GM21825 (cell line): Measurements from ENCODE around the gene EPHB1.

Source experiments
- ATAC-seq: cut with Tn5 transposase; IDR thresholded peaks from one replicate; pipeline ENCODE4 v1.9.1; 2021; ENCODE audit warnings: mild to moderate bottlenecking, moderate library complexity; ENCODE audit not compliant: unreplicated experiment

The EPHB1 gene

GRCh38 chr3:134846911-134847317 is 51.9 kb downstream of the EPHB1 start:
- no peak for ATAC-seq

DNA sequence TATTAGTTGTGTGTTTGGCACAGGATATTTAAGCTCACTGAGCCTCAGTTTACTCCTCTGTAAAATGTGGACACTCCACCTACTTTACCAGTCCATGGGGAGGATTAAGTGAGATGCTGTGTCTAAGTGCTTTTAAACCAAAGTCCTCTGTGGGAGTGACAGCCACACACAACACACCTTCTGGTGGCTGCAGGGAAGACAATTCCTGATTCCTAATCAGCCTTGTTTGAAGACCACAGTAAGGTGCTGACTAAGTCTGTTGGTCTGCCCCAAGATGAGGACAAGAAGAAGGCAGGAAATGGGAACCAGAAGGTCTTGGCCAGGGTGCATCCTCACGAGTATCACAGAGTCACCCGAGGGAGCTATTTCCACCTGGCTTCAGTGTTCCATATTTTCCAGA is 52.3 kb downstream of the EPHB1 start:
- no peak for ATAC-seq

DNA sequence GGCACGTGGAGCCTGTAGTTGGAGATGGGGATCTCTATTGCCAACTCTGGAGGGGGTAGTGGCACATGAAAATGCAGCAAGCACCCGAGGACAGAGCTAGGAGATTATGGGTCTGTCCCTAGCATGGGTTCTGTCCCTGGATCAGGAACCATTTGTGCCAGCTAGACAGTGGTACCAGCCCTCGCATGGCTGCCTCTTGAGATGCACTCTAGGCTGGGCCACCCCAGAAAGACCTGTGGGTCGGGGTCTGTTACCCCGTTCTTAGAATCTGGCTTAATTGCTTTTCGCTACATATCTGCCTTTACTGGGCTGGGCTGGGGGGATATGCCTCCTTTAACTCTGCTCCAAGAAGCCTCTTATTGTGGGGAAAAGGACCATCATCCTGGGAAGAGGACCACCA is 54.5 kb downstream of the EPHB1 start:
- no peak for ATAC-seq

- no peak for ATAC-seq
Measured at GRCh38 chr3:134850761-134851160, 55.7 kb downstream of the EPHB1 start.

- ATAC-seq = no peak
Measured at GRCh38 chr3:134852132-134852531, 57.1 kb downstream of the EPHB1 start.

GRCh38 chr3:134852893-134853351 is 57.9 kb downstream of the EPHB1 start:
- peak; percentile 94 for ATAC-seq

DNA sequence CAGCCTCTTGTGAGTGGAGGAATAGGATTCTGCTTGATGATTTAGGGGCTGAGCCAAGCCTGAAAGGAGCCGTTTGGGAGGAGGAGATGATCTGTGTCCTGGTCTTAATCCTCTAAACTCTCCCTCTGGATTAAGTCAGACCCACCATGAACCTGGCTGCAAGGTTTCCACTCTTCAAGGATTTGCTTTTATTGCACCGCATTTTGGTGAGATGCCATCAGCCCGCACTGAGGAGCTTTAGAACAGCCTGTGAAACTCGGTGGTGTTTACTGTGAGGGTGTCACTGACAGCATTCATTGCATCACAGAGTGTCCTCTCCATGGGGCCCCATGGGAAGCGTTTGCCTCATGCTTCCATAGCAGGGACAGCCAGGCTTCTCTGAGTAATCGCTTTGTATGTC is 59.2 kb downstream of the EPHB1 start:
- no peak for ATAC-seq

- no peak for ATAC-seq
Measured at GRCh38 chr3:134857356-134857755, 62.3 kb downstream of the EPHB1 start.

DNA sequence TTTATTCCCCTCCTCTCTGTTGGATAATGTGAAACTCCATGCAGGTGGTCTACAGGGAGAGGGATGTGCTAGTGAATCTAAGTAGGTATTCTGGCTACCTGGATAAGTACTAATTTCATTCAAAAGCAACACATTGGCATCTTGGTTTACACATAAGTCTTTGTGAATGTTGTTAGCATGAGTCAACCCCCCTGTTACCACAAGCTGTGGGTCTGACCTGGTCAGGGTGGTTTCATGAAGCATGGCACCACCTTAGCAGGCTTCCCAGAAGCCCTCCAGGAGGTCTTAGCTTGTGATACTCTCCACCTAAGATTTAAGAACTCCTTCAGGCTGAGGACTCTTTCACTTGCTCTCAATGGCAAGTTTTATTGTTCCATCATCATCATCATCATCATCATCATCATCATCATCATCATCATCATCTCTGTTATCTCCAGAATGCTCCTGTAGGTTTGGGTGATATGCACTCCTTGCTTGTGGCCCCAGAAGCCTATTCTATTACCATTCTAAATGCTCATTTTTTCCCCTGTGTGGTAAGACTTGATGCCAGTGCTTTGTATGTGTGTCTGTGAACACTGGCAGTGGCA is 62.8 kb downstream of the EPHB1 start:
- ATAC-seq = no peak

- no peak for ATAC-seq
Measured at GRCh38 chr3:134858441-134859035, 63.5 kb downstream of the EPHB1 start.

DNA sequence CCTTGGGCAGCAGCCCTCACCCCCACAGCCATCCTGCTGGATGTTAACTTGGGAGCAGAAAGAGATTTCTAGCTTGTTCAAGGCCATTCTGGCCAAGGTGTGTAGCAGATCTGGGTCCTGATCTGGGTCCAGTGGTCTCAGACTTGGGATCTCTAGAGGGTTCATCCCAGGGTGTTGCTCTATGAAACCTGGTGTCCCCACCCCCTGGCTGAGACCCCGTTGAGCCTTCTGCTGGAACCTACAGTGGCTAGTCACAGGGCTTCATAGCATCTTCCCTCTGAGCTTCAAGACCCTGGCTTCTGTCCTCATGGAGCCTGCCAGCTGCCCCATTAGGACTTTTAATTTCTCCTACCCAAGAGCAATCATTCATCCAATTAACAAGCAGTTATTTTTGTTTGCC is 64.3 kb downstream of the EPHB1 start:
- ATAC-seq = no peak

DNA sequence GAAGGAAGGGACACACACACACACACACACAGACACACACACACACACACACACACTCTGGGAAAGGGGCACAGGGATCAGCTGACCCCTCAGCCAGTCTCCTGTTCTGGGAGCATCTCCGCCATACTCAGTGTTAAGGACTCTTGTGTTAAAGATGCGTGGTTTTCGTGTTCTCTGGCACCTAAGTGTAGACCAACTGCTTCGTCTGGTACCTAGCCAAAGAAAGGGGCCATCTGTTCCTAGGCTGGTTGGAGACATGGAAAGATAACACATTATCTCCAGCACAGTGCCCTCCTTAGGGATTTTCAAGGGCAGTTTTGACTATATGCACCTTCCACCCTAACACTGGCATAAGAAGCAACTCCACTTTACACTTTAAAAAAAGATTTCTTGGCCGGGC is 65.1 kb downstream of the EPHB1 start:
- ATAC-seq = no peak

DNA sequence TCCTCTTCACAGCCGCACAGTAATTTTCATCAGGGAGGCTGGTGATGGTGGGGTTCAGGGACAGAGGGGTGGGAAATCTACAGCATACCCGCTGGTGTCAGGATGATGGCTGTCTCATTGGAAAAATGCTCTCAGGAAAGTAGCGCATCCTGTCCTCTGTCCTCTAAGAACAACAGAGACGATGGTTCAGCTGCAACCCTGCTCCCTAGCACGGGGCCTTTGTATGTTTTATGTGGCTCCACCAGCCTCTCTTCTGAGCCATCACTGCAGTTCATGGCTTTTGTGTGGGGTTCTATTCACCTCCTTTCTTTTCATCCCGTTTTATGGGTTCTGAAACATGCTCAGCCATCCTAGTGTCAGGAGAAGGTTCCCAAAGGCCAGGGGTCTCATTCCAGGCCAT is 68.9 kb downstream of the EPHB1 start:
- no peak for ATAC-seq

- no peak for ATAC-seq
Measured at GRCh38 chr3:134864636-134865035, 69.6 kb downstream of the EPHB1 start.

GRCh38 chr3:134867277-134867676 is 72.2 kb downstream of the EPHB1 start:
- ATAC-seq = no peak

GRCh38 chr3:134869153-134869726 is 74.2 kb downstream of the EPHB1 start:
- no peak for ATAC-seq

DNA sequence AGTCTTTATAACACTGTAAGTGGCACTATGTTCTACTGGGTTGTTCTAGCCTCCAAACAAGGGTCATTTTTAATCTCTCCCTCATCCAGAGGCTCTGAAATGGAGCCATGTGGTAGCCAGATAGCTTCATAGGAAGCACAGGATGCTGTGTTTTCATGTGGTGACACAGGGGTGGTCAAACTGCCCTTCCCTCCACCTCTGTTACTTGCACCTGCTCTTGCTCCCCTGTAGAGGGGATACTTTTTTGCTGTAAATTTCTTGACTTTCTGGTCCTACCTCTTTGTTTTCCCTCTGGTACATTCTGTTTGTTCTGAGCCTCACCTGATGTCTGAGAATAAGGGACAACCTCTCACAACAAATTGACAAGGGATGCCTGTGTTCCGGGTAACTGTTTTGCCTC is 76.8 kb downstream of the EPHB1 start:
- no peak for ATAC-seq

GRCh38 chr3:134872440-134873388 is 77.7 kb downstream of the EPHB1 start:
- no peak for ATAC-seq

DNA sequence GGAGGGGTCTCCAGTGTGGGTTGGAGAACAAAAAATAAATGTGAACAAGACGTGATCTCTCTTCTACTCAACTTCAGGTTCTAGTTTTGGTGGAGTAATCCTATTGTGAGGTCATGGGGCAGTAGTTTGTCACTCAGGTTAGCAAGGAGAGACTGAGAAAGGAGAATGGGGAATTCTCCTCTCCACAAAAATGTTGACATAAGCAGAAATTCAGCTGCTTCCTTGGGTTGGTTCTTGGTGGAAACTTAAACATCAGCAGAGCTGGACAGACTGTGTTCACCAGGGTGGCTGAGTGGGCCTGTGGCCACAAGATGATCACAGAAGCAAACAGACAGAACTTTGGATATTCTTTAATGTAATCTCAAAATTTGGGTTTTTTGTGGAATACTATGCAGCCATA is 78.7 kb downstream of the EPHB1 start:
- ATAC-seq = no peak

- no peak for ATAC-seq
Measured at GRCh38 chr3:134874737-134875413, 79.8 kb downstream of the EPHB1 start.

DNA sequence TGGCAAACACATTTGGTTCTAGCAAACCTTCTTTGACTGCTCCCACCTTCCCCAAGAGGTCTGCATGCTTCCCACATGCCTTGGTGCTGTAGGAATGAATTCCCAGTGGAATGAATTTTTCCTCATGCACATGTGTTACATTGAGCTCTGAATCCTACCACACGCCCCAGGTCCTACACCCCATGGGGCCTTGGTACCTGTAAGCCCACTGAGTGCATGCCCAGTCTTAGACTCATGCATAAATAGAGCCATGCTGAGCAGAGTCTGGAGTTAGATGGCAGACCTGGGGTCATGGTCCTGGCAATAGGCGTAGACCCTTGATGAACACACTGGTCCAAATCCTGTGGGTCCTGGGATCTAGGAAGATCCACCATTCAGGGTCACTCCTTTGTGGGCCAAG is 81.8 kb downstream of the EPHB1 start:
- no peak for ATAC-seq
